DOHH2 (cell line): ENCODE measurements around the gene PPP3R2.

Source experiments
- H3F3A ChIP-seq: fragments of 200-600 bp; sonication (generic), shearing (Covaris generic); 2 replicates; pipeline ENCODE4 v1.6.0; 2016; ENCODE audit warnings: antibody characterized with exemption, mild to moderate bottlenecking; ENCODE audit not compliant: control insufficient read depth, insufficient read depth
- H3K27ac ChIP-seq: fragments of 200-600 bp; sonication (generic); 2 replicates; pipeline ENCODE4 v1.5.1; 2014; ENCODE audit warnings: low read depth, mild to moderate bottlenecking, low read length, moderate library complexity
- H3K27me3 ChIP-seq: fragments of 200-600 bp; sonication (generic); 2 replicates; pipeline ENCODE4 v1.6.1; 2014; ENCODE audit warnings: mild to moderate bottlenecking, low read length, mixed read lengths; ENCODE audit not compliant: control insufficient read depth
- H3K36me3 ChIP-seq: fragments of 200-600 bp; sonication (generic); 2 replicates; pipeline ENCODE4 v1.6.1; 2014; ENCODE audit warnings: mild to moderate bottlenecking, low read length, moderate library complexity, mixed read lengths; ENCODE audit not compliant: control insufficient read depth
- H3K4me1 ChIP-seq: fragments of 200-600 bp; sonication (generic); 2 replicates; pipeline ENCODE4 v1.6.1; 2014; ENCODE audit warnings: mild to moderate bottlenecking, low read length, mixed read lengths; ENCODE audit not compliant: control insufficient read depth
- H3K4me2 ChIP-seq: fragments of 200-600 bp; sonication (generic); 2 replicates; pipeline ENCODE4 v1.6.0; 2014; ENCODE audit warnings: mild to moderate bottlenecking, low read length, moderate library complexity
- H3K4me3 ChIP-seq: fragments of 200-600 bp; sonication (generic); 2 replicates; pipeline ENCODE4 v1.5.1; 2014; ENCODE audit warnings: mild to moderate bottlenecking, low read length, mixed read lengths
- H3K79me2 ChIP-seq: fragments of 200-600 bp; sonication (generic); 2 replicates; pipeline ENCODE4 v1.6.1; 2014; ENCODE audit warnings: mild to moderate bottlenecking, low read length, mixed read lengths; ENCODE audit not compliant: control insufficient read depth
- H3K9me2 ChIP-seq: fragments of 200-600 bp; sonication (generic); replicated peaks from 2 replicates; pipeline ENCODE4 v1.6.1; 2014; ENCODE audit warnings: mild to moderate bottlenecking, low read length, mixed read lengths; ENCODE audit not compliant: control insufficient read depth
- H3K9me3 ChIP-seq: fragments of 200-600 bp; sonication (generic); 2 replicates; pipeline ENCODE4 v1.6.1; 2014; ENCODE audit warnings: antibody characterized with exemption, low read length, mixed read lengths; ENCODE audit not compliant: control insufficient read depth, insufficient read depth
- H4K20me1 ChIP-seq: fragments of 200-600 bp; sonication (generic); 2 replicates; pipeline ENCODE4 v1.6.0; 2014; ENCODE audit warnings: low read depth, mild to moderate bottlenecking, antibody characterized with exemption, low read length, moderate library complexity; ENCODE audit not compliant: control insufficient read depth, insufficient read depth
- CTCF ChIP-seq: fragments of 200-600 bp; sonication (generic); IDR thresholded peaks from one replicate; pipeline ENCODE4 v1.5.1; 2014; ENCODE audit warnings: antibody characterized with exemption, mild to moderate bottlenecking, low read depth, low read length; ENCODE audit not compliant: poor library complexity, severe bottlenecking
- EZH2phosphoT487 ChIP-seq: fragments of 200-600 bp; sonication (generic); IDR thresholded peaks from 2 replicates; pipeline ENCODE4 v1.6.1; 2017; ENCODE audit warnings: borderline replicate concordance, mild to moderate bottlenecking, antibody characterized with exemption, low read length, moderate library complexity, mixed read lengths

Gene PPP3R2

GRCh38 chr9:101578378-101578777 is 16.4 kb downstream of the PPP3R2 start:
- H3K9me2 ChIP-seq: no peaks in the 10 kb centered on the region; the same call in 1 of the 2 replicates
- H3F3A ChIP-seq: no peaks in the 10 kb centered on the region
- no peaks in the 10 kb centered on the region for H3K27me3 ChIP-seq
- no peaks in the 10 kb centered on the region for H4K20me1 ChIP-seq
- peaks cover 5% of the 10 kb centered on the region; the same call in 1 of the 2 replicates for H3K4me1 ChIP-seq
- H3K4me2 ChIP-seq: no peak overlapping the region
- no peaks in the 10 kb centered on the region for H3K9me3 ChIP-seq
- no peak overlapping the region for H3K4me3 ChIP-seq
- H3K27ac ChIP-seq: no peak overlapping the region
- H3K36me3 ChIP-seq: no peaks in the 10 kb centered on the region
- H3K79me2 ChIP-seq: no peaks in the 10 kb centered on the region
- no peak for TF ChIP-seq CTCF
- TF ChIP-seq EZH2phosphoT487: no peak

DNA sequence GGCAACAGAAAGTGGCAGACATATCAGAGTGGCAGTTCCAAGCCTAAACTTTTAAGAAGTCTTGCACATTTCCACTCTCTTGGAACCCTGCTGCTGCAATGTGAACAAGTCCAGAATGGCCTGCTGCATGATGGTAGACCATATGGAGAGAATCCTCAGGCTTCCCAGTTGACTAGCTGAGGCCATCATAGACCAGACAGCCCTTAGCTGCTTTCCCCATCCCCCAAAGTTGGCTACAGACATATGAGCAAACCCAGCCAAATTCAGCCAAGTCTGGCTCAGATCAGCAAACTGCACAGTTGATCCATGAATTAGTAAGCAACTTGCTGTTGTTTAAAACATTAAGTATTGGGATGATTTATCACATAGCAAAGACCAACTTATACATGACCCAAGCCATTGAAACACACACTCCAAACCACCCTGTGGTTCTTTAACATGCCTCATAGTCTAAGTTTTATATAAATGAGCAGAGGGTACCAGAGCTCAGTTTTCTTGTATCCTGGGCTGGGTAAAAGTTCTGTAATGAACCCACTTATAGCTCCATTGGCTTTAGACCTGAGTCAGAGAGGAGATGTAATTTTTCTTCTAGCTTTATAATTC is 19.9 kb downstream of the PPP3R2 start:
- Histone ChIP-seq H3K9me3 (no peaks in the 10 kb centered on the region), H4K20me1 (no peaks in the 10 kb centered on the region), H3K36me3 (no peaks in the 10 kb centered on the region; the same call in 1 of the 2 replicates), H3K27me3 (no peaks in the 10 kb centered on the region), H3K27ac (no peak overlapping the region), H3K4me3 (no peak overlapping the region), H3F3A (no peaks in the 10 kb centered on the region), H3K79me2 (no peaks in the 10 kb centered on the region), H3K9me2 (no peaks in the 10 kb centered on the region; the same call in 1 of the 2 replicates), H3K4me2 (no peak overlapping the region), H3K4me1 (peaks cover 5% of the 10 kb centered on the region; the same call in 1 of the 2 replicates)
- no peak for TF ChIP-seq CTCF

GRCh38 chr9:101572316-101572715 is 22.5 kb downstream of the PPP3R2 start:
- no peak overlapping the region for H3K27ac ChIP-seq

More at GRCh38 chr9:101572316-101572715, 22.5 kb downstream of the PPP3R2 start:
- TF ChIP-seq EZH2phosphoT487: no peak
- no peak for TF ChIP-seq CTCF
- Histone ChIP-seq H3K27me3 (no peaks in the 10 kb centered on the region), H3K36me3 (peaks cover 10% of the 10 kb centered on the region; the same call in 1 of the 2 replicates), H3K4me2 (no peak overlapping the region), H3K9me3 (no peaks in the 10 kb centered on the region), H3K9me2 (no peaks in the 10 kb centered on the region; the same call in 1 of the 2 replicates), H3K4me3 (no peak overlapping the region), H3K4me1 (no peaks in the 10 kb centered on the region), H4K20me1 (no peaks in the 10 kb centered on the region), H3F3A (no peaks in the 10 kb centered on the region), H3K79me2 (no peaks in the 10 kb centered on the region)
